ENCODE results near the gene PHIP. TPM values are rescaled to one million over a fixed set of nuclear protein-coding genes. Genes with fewer than 3 reads are reported as not detected.

Gene PHIP
- total and polyA plus RNA-seq, 10 of the 15 experiments (the other 5 are each of a cell fraction or from before 2014, with no cell fraction given) = 8.5 to 34.6 (median 17.9) TPM

- TF ChIP-seq ATF2 (IDR thresholded peaks at IDR 0.05; ENCODE audit: low read length) (no peak), POLR2A (IDR thresholded peaks at IDR 0.05; ENCODE audit: low read depth, low read length) (no peak), MTA2 (IDR thresholded peaks at IDR 0.05; ENCODE audit: low read depth) (no peak), ZNF274 (IDR thresholded peaks at IDR 0.05; ENCODE audit: insufficient read depth, insufficient read length) (no peak), ATF3 (IDR thresholded peaks at IDR 0.05; ENCODE audit: borderline replicate concordance, extremely low read depth, low read depth, low read length) (no peak)
Observed at GRCh38 chr6:79117752-79118151, 39.7 kb upstream of the PHIP start (continued).

- H3K36me3 ChIP-seq (ENCODE audit: control insufficient read depth in 2 of 2, insufficient read depth in 2 of 2, low read length in 1 of 2) = no peaks in the 10 kb centered on the region
- no peak for DNase-seq (ENCODE audit: low read depth, low spot score)
- POLR2A ChIA-PET = no interaction called here
- intact Hi-C loops (cut with micrococcal nuclease; ENCODE audit: unreplicated experiment) = no loop called here
- H3K27me3 ChIP-seq (replicated peaks in 1 of 2; ENCODE audit: control insufficient read depth in 2 of 2, insufficient read depth in 2 of 2, low read length in 1 of 2) = no peaks in the 10 kb centered on the region
- H3K4me1 ChIP-seq (ENCODE audit: control insufficient read depth, insufficient read depth, low read length) = no peaks in the 10 kb centered on the region
- no peak for ATAC-seq
- no peak overlapping the region for H3K4me3 ChIP-seq
- H2AFZ ChIP-seq (ENCODE audit: control insufficient read depth, low read depth, low read length) = no peak overlapping the region
- H3K27ac ChIP-seq (ENCODE audit: control insufficient read depth, insufficient read depth) = no peak overlapping the region
- WGBS (ENCODE audit: insufficient coverage, insufficient replicate concordance, low lambda C conversion rate, missing lambda C conversion rate) = 60% methylated on average over 2 of the region's 2 CpGs
- SMC1A ChIA-PET (ENCODE audit: uncharacterized antibody, unreplicated experiment) = no interaction called here
- FAIRE-seq = no peak
- no peaks in the 10 kb centered on the region for H3K9me3 ChIP-seq (replicated peaks; ENCODE audit: control insufficient read depth, insufficient read depth, low read length)
- TF ChIP-seq ZBTB4 (CRISPR knock-in tag; IDR thresholded peaks at IDR 0.05) = no peak
- TF ChIP-seq RB1 (IDR thresholded peaks at IDR 0.05; ENCODE audit: borderline replicate concordance) = no peak
- TF ChIP-seq POLR2A (IDR thresholded peaks at IDR 0.05; ENCODE audit: low read depth, low read length) = no peak
- TF ChIP-seq WRNIP1 (IDR thresholded peaks at IDR 0.05; ENCODE audit: borderline replicate concordance, low read depth, low read length) = no peak
- TF ChIP-seq EZH2 (IDR thresholded peaks at IDR 0.05; ENCODE audit: borderline replicate concordance, control insufficient read depth, low read depth, low read length) = no peak
- no peak overlapping the region for H3K4me2 ChIP-seq (ENCODE audit: control insufficient read depth, insufficient read depth)
- RAD21 ChIA-PET (ENCODE audit: unreplicated experiment) = no interaction called here
- no peaks in the 10 kb centered on the region for H3K79me2 ChIP-seq (ENCODE audit: control insufficient read depth, insufficient read depth, low read length)
- in situ Hi-C loops (cut with MboI) = no loop called here
- H3K9ac ChIP-seq (ENCODE audit: control insufficient read depth, insufficient read depth, low read length) = no peak overlapping the region
- no peaks in the 10 kb centered on the region for H4K20me1 ChIP-seq (ENCODE audit: control insufficient read depth, insufficient read depth)
- no TSS peak for BruUV-seq (replicated peaks)
- CTCF ChIA-PET = no interaction called here
Observed at GRCh38 chr6:79115553-79116182, 37.6 kb upstream of the PHIP start.

Measured in GM12878 (cell line).